GM23338 (cell line): Measurements from ENCODE around the gene EPHB2. TPM values are rescaled to one million over a fixed set of nuclear protein-coding genes. Genes with fewer than 3 reads are reported as not detected.

ENCODE experiments used
- ATAC-seq: fragments of 200-7000 bp; cut with Tn5 transposase; 3 replicates; pipeline ENCODE4 v1.9.1; 2020
- DNase-seq: peaks from one replicate; pipeline ENCODE4 v3.0.0-alpha.2; 2015; ENCODE audit warnings: low spot score
- H2AFZ ChIP-seq: fragments of 200-600 bp; sonication (generic); 2 replicates; pipeline ENCODE4 v1.8.0; 2016; ENCODE audit warnings: antibody characterized with exemption, mild to moderate bottlenecking, moderate library complexity
- H3F3A ChIP-seq: fragments of 200-600 bp; sonication (generic); replicated peaks from 2 replicates; pipeline ENCODE4 v1.8.0; 2017; ENCODE audit warnings: antibody characterized with exemption, mixed run types, low read depth
- H3K27ac ChIP-seq: fragments of 200-600 bp; sonication (generic); 2 replicates; pipeline ENCODE4 v1.6.1; 2016; ENCODE audit warnings: low read depth
- H3K27me3 ChIP-seq: fragments of 200-600 bp; sonication (generic); 2 replicates; pipeline ENCODE4 v1.8.0; 2016; ENCODE audit warnings: mild to moderate bottlenecking, mixed run types, moderate library complexity; ENCODE audit not compliant: insufficient read depth
- H3K36me3 ChIP-seq: fragments of 200-600 bp; sonication (generic); 2 replicates; pipeline ENCODE4 v1.8.0; 2016; ENCODE audit warnings: mild to moderate bottlenecking; ENCODE audit not compliant: insufficient read depth
- H3K4me1 ChIP-seq: fragments of 200-600 bp; sonication (generic); 2 replicates; pipeline ENCODE4 v1.8.0; 2016; ENCODE audit warnings: mild to moderate bottlenecking, moderate library complexity; ENCODE audit not compliant: insufficient read depth
- H3K4me2 ChIP-seq: fragments of 200-600 bp; sonication (generic); 2 replicates; pipeline ENCODE4 v1.7.1; 2017; ENCODE audit warnings: mixed run types
- H3K4me3 ChIP-seq: fragments of 200-600 bp; sonication (generic); 2 replicates; pipeline ENCODE4 v1.6.1; 2016; ENCODE audit warnings: mixed run types
- H3K79me2 ChIP-seq: fragments of 200-600 bp; sonication (generic); replicated peaks from 2 replicates; pipeline ENCODE4 v1.8.0; 2017; ENCODE audit warnings: mild to moderate bottlenecking; ENCODE audit not compliant: insufficient read depth
- H3K9me2 ChIP-seq: fragments of 200-600 bp; sonication (generic); 2 replicates; pipeline ENCODE4 v1.8.0; 2017; ENCODE audit not compliant: insufficient read depth
- H4K20me1 ChIP-seq: fragments of 200-600 bp; sonication (generic); replicated peaks from 2 replicates; pipeline ENCODE4 v1.8.0; 2017; ENCODE audit warnings: mild to moderate bottlenecking; ENCODE audit not compliant: insufficient read depth
- H3K27ac Mint-ChIP-seq: 2 replicates; pipeline ENCODE4 v1.8.0; 2020; ENCODE audit warnings: inconsistent platforms, mild to moderate bottlenecking, moderate library complexity, mixed read lengths
- H3K27me3 Mint-ChIP-seq: 3 replicates; pipeline ENCODE4 v1.8.0; 2022; ENCODE audit warnings: low read depth, mild to moderate bottlenecking, moderate library complexity, mixed read lengths, inconsistent platforms; ENCODE audit not compliant: insufficient read depth, poor library complexity
- H3K36me3 Mint-ChIP-seq: 3 replicates; pipeline ENCODE4 v1.8.0; 2021; ENCODE audit warnings: low read depth, mild to moderate bottlenecking, inconsistent platforms, moderate library complexity, mixed read lengths
- H3K4me1 Mint-ChIP-seq: 3 replicates; pipeline ENCODE4 v1.8.0; 2020; ENCODE audit warnings: mild to moderate bottlenecking, inconsistent platforms, mixed read lengths
- H3K4me3 Mint-ChIP-seq: 3 replicates; pipeline ENCODE4 v1.8.0; 2021; ENCODE audit warnings: moderate library complexity, mild to moderate bottlenecking, inconsistent platforms, mixed read lengths
- H3K9me3 Mint-ChIP-seq: 3 replicates; pipeline ENCODE4 v1.8.0; 2020; ENCODE audit warnings: moderate library complexity, mild to moderate bottlenecking, inconsistent platforms, mixed read lengths
- CREB1 ChIP-seq: fragments of 250-450 bp; sonication (Bioruptor Pico); IDR thresholded peaks from 2 replicates; pipeline ENCODE4 v1.5.0; 2020; ENCODE audit warnings: low read depth, mild to moderate bottlenecking, moderate library complexity
- EZH2 ChIP-seq: fragments of 200-600 bp; sonication (generic); IDR thresholded peaks from one replicate; pipeline ENCODE4 v1.8.0; 2017; ENCODE audit warnings: antibody characterized with exemption, mild to moderate bottlenecking, low read depth; ENCODE audit not compliant: unreplicated experiment
- EZH2phosphoT487 ChIP-seq: fragments of 200-600 bp; sonication (generic); IDR thresholded peaks from one replicate; pipeline ENCODE4 v1.8.1; 2018; ENCODE audit warnings: antibody characterized with exemption; ENCODE audit not compliant: unreplicated experiment
- JUNB ChIP-seq: IDR thresholded peaks from one replicate; pipeline ENCODE4 v1.6.1; 2016; ENCODE audit warnings: antibody characterized with exemption; ENCODE audit not compliant: unreplicated experiment
- NANOG ChIP-seq: IDR thresholded peaks from 2 replicates; pipeline ENCODE4 v1.6.1; 2016; ENCODE audit warnings: antibody characterized with exemption, borderline replicate concordance
- POLR2AphosphoS5 ChIP-seq: IDR thresholded peaks from 2 replicates; pipeline ENCODE4 v1.6.1; 2016; ENCODE audit warnings: antibody characterized with exemption, low read depth
- STAT1 ChIP-seq: IDR thresholded peaks from one replicate; pipeline ENCODE4 v1.6.1; 2016; ENCODE audit warnings: antibody characterized with exemption; ENCODE audit not compliant: unreplicated experiment
- ZNF114 ChIP-seq: fragments of 250-450 bp; sonication (Bioruptor Pico); IDR thresholded peaks from 2 replicates; pipeline ENCODE4 v1.5.0; 2020; ENCODE audit warnings: mild to moderate bottlenecking, moderate library complexity
- polyA plus RNA-seq: library from polyadenylated mRNA; unstranded; fragments of >200 nt; fragmentation: Nextera tagmentation; extraction: Ambion mirVana; gene quantifications from 2 replicates; pipeline ENCODE4 v1.2.1, GENCODE V29; 2016
- total RNA-seq: library from RNA; depleted of rRNA; stranded (reverse); fragments of >200 nt; shearing (Covaris generic); gene quantifications from 2 replicates; pipeline ENCODE4 v1.2.3, GENCODE V29; 2014
- TF ChIP-seq, protein P1 (sequence below): IDR thresholded peaks from one replicate; pipeline ENCODE4 v1.6.1; 2018; ENCODE audit warnings: antibody characterized with exemption; ENCODE audit not compliant: unreplicated experiment
- TF ChIP-seq, protein P2 (sequence below): fragments of 250-450 bp; sonication (Bioruptor Pico); IDR thresholded peaks from 2 replicates; pipeline ENCODE4 v1.5.0; 2020; ENCODE audit warnings: mild to moderate bottlenecking, moderate library complexity
- TF ChIP-seq, protein P3 (sequence below): IDR thresholded peaks from 2 replicates; pipeline ENCODE4 v1.6.1; 2016; ENCODE audit warnings: antibody characterized with exemption
- TF ChIP-seq, protein P4 (sequence below), 2 experiments: fragments of 200-600 bp in 1 of 2; sonication (generic) in 1 of 2; conservative IDR thresholded peaks; 2 replicates each; pipeline versions ENCODE4 v1.5.1 to v1.6.1; 2016 to 2017; ENCODE audit warnings: antibody characterized with exemption in 2 of 2, low read depth in 2 of 2, mild to moderate bottlenecking in 2 of 2, moderate library complexity in 1 of 2

EPHB2 gene
- total and polyA plus RNA-seq, 2 experiments from 2014 or later: 4.1 to 20.1 TPM

DNA sequence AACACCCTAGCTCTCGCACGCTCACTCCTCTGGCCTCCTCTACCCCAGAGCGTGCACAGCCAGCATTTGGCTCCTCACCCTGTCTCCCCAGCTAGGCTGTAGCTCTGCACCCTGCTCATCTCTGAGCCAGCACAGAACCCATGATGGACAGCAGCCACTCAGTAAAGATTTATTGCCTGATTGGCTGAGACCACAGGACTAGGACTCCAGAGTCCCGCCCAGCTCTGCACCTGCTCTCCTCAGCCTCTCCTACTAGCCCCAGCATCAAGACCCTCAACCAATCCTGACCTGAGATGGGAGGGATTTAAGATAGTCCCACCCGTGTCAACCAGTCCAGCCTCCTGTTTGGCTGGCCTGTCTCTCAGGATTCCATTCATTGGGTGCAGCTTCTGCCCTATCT lies 48.3 kb upstream of the EPHB2 start:
- ATAC-seq (peak; percentile 95), DNase-seq (peak; percentile 80)
- H3K4me3 Mint-ChIP-seq: 0 out of 3 replicates have a peak overlapping the region, but pooled peaks have one; percentile 11
- TF ChIP-seq, protein P1, sequence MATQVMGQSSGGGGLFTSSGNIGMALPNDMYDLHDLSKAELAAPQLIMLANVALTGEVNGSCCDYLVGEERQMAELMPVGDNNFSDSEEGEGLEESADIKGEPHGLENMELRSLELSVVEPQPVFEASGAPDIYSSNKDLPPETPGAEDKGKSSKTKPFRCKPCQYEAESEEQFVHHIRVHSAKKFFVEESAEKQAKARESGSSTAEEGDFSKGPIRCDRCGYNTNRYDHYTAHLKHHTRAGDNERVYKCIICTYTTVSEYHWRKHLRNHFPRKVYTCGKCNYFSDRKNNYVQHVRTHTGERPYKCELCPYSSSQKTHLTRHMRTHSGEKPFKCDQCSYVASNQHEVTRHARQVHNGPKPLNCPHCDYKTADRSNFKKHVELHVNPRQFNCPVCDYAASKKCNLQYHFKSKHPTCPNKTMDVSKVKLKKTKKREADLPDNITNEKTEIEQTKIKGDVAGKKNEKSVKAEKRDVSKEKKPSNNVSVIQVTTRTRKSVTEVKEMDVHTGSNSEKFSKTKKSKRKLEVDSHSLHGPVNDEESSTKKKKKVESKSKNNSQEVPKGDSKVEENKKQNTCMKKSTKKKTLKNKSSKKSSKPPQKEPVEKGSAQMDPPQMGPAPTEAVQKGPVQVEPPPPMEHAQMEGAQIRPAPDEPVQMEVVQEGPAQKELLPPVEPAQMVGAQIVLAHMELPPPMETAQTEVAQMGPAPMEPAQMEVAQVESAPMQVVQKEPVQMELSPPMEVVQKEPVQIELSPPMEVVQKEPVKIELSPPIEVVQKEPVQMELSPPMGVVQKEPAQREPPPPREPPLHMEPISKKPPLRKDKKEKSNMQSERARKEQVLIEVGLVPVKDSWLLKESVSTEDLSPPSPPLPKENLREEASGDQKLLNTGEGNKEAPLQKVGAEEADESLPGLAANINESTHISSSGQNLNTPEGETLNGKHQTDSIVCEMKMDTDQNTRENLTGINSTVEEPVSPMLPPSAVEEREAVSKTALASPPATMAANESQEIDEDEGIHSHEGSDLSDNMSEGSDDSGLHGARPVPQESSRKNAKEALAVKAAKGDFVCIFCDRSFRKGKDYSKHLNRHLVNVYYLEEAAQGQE: no peak
- no peak for TF ChIP-seq POLR2AphosphoS5
- no peak for TF ChIP-seq STAT1
- TF ChIP-seq, protein P2, sequence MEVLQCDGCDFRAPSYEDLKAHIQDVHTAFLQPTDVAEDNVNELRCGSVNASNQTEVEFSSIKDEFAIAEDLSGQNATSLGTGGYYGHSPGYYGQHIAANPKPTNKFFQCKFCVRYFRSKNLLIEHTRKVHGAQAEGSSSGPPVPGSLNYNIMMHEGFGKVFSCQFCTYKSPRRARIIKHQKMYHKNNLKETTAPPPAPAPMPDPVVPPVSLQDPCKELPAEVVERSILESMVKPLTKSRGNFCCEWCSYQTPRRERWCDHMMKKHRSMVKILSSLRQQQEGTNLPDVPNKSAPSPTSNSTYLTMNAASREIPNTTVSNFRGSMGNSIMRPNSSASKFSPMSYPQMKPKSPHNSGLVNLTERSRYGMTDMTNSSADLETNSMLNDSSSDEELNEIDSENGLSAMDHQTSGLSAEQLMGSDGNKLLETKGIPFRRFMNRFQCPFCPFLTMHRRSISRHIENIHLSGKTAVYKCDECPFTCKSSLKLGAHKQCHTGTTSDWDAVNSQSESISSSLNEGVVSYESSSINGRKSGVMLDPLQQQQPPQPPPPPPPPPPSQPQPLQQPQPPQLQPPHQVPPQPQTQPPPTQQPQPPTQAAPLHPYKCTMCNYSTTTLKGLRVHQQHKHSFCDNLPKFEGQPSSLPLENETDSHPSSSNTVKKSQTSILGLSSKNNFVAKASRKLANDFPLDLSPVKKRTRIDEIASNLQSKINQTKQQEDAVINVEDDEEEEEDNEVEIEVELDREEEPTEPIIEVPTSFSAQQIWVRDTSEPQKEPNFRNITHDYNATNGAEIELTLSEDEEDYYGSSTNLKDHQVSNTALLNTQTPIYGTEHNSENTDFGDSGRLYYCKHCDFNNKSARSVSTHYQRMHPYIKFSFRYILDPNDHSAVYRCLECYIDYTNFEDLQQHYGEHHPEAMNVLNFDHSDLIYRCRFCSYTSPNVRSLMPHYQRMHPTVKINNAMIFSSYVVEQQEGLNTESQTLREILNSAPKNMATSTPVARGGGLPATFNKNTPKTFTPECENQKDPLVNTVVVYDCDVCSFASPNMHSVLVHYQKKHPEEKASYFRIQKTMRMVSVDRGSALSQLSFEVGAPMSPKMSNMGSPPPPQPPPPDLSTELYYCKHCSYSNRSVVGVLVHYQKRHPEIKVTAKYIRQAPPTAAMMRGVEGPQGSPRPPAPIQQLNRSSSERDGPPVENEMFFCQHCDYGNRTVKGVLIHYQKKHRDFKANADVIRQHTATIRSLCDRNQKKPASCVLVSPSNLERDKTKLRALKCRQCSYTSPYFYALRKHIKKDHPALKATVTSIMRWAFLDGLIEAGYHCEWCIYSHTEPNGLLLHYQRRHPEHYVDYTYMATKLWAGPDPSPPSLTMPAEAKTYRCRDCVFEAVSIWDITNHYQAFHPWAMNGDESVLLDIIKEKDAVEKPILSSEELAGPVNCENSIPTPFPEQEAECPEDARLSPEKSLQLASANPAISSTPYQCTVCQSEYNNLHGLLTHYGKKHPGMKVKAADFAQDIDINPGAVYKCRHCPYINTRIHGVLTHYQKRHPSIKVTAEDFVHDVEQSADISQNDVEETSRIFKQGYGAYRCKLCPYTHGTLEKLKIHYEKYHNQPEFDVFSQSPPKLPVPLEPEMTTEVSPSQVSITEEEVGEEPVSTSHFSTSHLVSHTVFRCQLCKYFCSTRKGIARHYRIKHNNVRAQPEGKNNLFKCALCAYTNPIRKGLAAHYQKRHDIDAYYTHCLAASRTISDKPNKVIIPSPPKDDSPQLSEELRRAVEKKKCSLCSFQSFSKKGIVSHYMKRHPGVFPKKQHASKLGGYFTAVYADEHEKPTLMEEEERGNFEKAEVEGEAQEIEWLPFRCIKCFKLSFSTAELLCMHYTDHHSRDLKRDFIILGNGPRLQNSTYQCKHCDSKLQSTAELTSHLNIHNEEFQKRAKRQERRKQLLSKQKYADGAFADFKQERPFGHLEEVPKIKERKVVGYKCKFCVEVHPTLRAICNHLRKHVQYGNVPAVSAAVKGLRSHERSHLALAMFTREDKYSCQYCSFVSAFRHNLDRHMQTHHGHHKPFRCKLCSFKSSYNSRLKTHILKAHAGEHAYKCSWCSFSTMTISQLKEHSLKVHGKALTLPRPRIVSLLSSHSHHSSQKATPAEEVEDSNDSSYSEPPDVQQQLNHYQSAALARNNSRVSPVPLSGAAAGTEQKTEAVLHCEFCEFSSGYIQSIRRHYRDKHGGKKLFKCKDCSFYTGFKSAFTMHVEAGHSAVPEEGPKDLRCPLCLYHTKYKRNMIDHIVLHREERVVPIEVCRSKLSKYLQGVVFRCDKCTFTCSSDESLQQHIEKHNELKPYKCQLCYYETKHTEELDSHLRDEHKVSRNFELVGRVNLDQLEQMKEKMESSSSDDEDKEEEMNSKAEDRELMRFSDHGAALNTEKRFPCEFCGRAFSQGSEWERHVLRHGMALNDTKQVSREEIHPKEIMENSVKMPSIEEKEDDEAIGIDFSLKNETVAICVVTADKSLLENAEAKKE (CRISPR knock-in tag): no peak
- no peak for TF ChIP-seq NANOG
- TF ChIP-seq EZH2: no peak
- TF ChIP-seq CREB1 (CRISPR knock-in tag): no peak
- TF ChIP-seq ZNF114: no peak
- TF ChIP-seq JUNB: no peak
- TF ChIP-seq, protein P3, sequence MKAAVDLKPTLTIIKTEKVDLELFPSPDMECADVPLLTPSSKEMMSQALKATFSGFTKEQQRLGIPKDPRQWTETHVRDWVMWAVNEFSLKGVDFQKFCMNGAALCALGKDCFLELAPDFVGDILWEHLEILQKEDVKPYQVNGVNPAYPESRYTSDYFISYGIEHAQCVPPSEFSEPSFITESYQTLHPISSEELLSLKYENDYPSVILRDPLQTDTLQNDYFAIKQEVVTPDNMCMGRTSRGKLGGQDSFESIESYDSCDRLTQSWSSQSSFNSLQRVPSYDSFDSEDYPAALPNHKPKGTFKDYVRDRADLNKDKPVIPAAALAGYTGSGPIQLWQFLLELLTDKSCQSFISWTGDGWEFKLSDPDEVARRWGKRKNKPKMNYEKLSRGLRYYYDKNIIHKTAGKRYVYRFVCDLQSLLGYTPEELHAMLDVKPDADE: no peak
- no peak for TF ChIP-seq EZH2phosphoT487
- TF ChIP-seq, protein P4, sequence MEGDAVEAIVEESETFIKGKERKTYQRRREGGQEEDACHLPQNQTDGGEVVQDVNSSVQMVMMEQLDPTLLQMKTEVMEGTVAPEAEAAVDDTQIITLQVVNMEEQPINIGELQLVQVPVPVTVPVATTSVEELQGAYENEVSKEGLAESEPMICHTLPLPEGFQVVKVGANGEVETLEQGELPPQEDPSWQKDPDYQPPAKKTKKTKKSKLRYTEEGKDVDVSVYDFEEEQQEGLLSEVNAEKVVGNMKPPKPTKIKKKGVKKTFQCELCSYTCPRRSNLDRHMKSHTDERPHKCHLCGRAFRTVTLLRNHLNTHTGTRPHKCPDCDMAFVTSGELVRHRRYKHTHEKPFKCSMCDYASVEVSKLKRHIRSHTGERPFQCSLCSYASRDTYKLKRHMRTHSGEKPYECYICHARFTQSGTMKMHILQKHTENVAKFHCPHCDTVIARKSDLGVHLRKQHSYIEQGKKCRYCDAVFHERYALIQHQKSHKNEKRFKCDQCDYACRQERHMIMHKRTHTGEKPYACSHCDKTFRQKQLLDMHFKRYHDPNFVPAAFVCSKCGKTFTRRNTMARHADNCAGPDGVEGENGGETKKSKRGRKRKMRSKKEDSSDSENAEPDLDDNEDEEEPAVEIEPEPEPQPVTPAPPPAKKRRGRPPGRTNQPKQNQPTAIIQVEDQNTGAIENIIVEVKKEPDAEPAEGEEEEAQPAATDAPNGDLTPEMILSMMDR (conservative IDR thresholded peaks at IDR 0.05; ENCODE audit: low read depth in 2 of 2): no peak
- H3K27ac Mint-ChIP-seq: no peak overlapping the region
- no peaks in the 10 kb centered on the region for H3K9me2 ChIP-seq
- H3K4me3 ChIP-seq: no peak overlapping the region
- H4K20me1 ChIP-seq: no peaks in the 10 kb centered on the region
- H3K9me3 Mint-ChIP-seq: no peaks in the 10 kb centered on the region; the same call in 2 of the 3 replicates
- no peaks in the 10 kb centered on the region for H3K4me1 ChIP-seq
- H3K27me3 ChIP-seq: no peaks in the 10 kb centered on the region
- H2AFZ ChIP-seq: 0 out of 2 replicates have a peak overlapping the region, but pooled peaks have one; percentile 43
- no peaks in the 10 kb centered on the region for H3K36me3 Mint-ChIP-seq
- peaks cover 3% of the 10 kb centered on the region; the same call in 1 of the 3 replicates for H3K4me1 Mint-ChIP-seq
- H3K27me3 Mint-ChIP-seq: peaks cover 12% of the 10 kb centered on the region
- no peaks in the 10 kb centered on the region for H3K79me2 ChIP-seq
- H3K36me3 ChIP-seq: no peaks in the 10 kb centered on the region
- no peak overlapping the region for H3K4me2 ChIP-seq
- H3F3A ChIP-seq: no peaks in the 10 kb centered on the region
- no peak overlapping the region for H3K27ac ChIP-seq
